ENCODE measurements around the gene KIAA0513.

DNA sequence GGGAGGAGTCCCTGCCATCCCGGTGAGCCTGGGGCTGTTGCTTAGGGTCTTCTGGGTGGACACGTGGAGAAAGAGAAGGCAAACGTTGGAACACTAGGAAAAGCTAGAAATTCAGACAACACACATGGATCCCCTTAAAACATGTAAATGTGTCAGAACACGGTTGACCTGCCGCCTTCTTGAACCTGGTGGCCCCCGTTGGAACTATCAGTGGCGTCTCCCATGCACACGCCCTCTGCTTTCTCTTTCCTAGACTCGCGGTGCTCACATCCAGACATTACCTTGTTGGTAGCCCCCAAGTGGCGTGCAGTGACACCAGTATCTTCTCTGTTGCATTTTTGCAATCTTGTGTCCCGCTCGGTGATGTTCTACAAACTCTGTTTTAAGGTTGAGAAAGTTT, 66.1 kb downstream of the KIAA0513 start:
- TF ChIP-seq, protein P1, sequence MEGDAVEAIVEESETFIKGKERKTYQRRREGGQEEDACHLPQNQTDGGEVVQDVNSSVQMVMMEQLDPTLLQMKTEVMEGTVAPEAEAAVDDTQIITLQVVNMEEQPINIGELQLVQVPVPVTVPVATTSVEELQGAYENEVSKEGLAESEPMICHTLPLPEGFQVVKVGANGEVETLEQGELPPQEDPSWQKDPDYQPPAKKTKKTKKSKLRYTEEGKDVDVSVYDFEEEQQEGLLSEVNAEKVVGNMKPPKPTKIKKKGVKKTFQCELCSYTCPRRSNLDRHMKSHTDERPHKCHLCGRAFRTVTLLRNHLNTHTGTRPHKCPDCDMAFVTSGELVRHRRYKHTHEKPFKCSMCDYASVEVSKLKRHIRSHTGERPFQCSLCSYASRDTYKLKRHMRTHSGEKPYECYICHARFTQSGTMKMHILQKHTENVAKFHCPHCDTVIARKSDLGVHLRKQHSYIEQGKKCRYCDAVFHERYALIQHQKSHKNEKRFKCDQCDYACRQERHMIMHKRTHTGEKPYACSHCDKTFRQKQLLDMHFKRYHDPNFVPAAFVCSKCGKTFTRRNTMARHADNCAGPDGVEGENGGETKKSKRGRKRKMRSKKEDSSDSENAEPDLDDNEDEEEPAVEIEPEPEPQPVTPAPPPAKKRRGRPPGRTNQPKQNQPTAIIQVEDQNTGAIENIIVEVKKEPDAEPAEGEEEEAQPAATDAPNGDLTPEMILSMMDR (IDR thresholded peaks at IDR 0.05): no peak
- no peak for TF ChIP-seq POLR2A (IDR thresholded peaks at IDR 0.05)

Data from thyroid gland (tissue), 4 donors.